HG03571 (cell line): ENCODE results near the gene USF1.
"Not testable (repeated sequence)": the region's sequence is repeated elsewhere in the genome, so short reads cannot be mapped to it uniquely, and the experiment has no call there.

Source experiments
- ATAC-seq: cut with Tn5 transposase; IDR thresholded peaks from one replicate; pipeline ENCODE4 v1.9.1; 2021; ENCODE audit not compliant: unreplicated experiment

Gene USF1

GRCh38 chr1:161079436-161080110 is 33.8 kb upstream of the USF1 start:
- ATAC-seq, result no peak

- no peak for ATAC-seq
These were observed 31.6 kb upstream of the USF1 start for GRCh38 chr1:161077426-161077825.

- no peak for ATAC-seq
These were observed 30.6 kb upstream of the USF1 start for GRCh38 chr1:161076410-161076809.

GRCh38 chr1:161074676-161075368 is 29.0 kb upstream of the USF1 start:
- no peak for ATAC-seq

- no peak for ATAC-seq
These were observed 27.8 kb upstream of the USF1 start for GRCh38 chr1:161073474-161074121.

- no peak for ATAC-seq
These were observed 27.1 kb upstream of the USF1 start for GRCh38 chr1:161072751-161073449.

- no peak for ATAC-seq
These were observed 26.2 kb upstream of the USF1 start for GRCh38 chr1:161071886-161072371.

- ATAC-seq, result no peak
These were observed 25.0 kb upstream of the USF1 start for GRCh38 chr1:161070761-161071160.

GRCh38 chr1:161069731-161070270 is 24.0 kb upstream of the USF1 start, which contains the start of gene ARHGAP30:
TSS of gene ARHGAP30 (minus strand) at chr1:161069891. CDS start at chr1:161069624, 267 bp downstream.
- peak; percentile 85 for ATAC-seq

- ATAC-seq, result no peak
These were observed 23.5 kb upstream of the USF1 start for GRCh38 chr1:161069241-161069640.

GRCh38 chr1:161068306-161069234 is 22.8 kb upstream of the USF1 start:
- ATAC-seq, result peak; percentile 52

- ATAC-seq, result no peak
These were observed 20.9 kb upstream of the USF1 start for GRCh38 chr1:161066694-161067093.

- ATAC-seq, result not testable (repeated sequence)
These were observed 19.9 kb upstream of the USF1 start for GRCh38 chr1:161065681-161066080.

GRCh38 chr1:161063936-161064335 is 18.2 kb upstream of the USF1 start:
- ATAC-seq, result not testable (repeated sequence)

- ATAC-seq, result no peak
These were observed 15.6 kb upstream of the USF1 start for GRCh38 chr1:161061419-161061818.

GRCh38 chr1:161059293-161059692 is 13.5 kb upstream of the USF1 start:
- ATAC-seq, result no peak

GRCh38 chr1:161054805-161055204 is 9.0 kb upstream of the USF1 start:
- ATAC-seq, result no peak

- ATAC-seq, result no peak
These were observed 8.5 kb upstream of the USF1 start for GRCh38 chr1:161054232-161054631.

GRCh38 chr1:161052899-161053298 is 7.1 kb upstream of the USF1 start:
- ATAC-seq, result no peak

GRCh38 chr1:161051219-161051618 is 5.4 kb upstream of the USF1 start:
- no peak for ATAC-seq
